H1 (cell line): ENCODE results near the gene MGST2.

Experiments
- BCL11A ChIP-seq, 2 experiments: IDR thresholded peaks; one replicate each; pipeline ENCODE4 v1.6.1; 2011; ENCODE audit warnings: low read depth in 2 of 2, low read length in 2 of 2, mild to moderate bottlenecking in 2 of 2
- CHD2 ChIP-seq: IDR thresholded peaks from 2 replicates; pipeline ENCODE4 v1.6.1; 2012; ENCODE audit warnings: low read length, improper control_type of control experiment
- CTCF ChIP-seq, 3 experiments: IDR thresholded peaks; 1 replicate in 2 of 3; 2 replicates in 1 of 3; pipeline versions ENCODE4 v1.5.1 to v1.6.1; 2011; ENCODE audit warnings: low read length in 3 of 3, mild to moderate bottlenecking in 3 of 3, inconsistent platforms in 2 of 3, low read depth in 1 of 3, moderate library complexity in 1 of 3; ENCODE audit not compliant: insufficient read depth in 1 of 3; ENCODE audit errors: control extremely low read depth in 1 of 3
- EP300 ChIP-seq, 2 experiments: IDR thresholded peaks; 1 replicate in 1 of 2; 2 replicates in 1 of 2; pipeline ENCODE4 v1.6.1; 2011 to 2012; ENCODE audit warnings: low read depth in 2 of 2, low read length in 2 of 2, mild to moderate bottlenecking in 2 of 2, borderline replicate concordance in 1 of 2, inconsistent platforms in 1 of 2, moderate library complexity in 1 of 2
- KDM1A ChIP-seq: fragments of 200-600, 300-600 bp; sonication (generic); IDR thresholded peaks from 2 replicates; pipeline ENCODE4 v1.7.1; 2016; ENCODE audit warnings: mild to moderate bottlenecking, low read length, borderline replicate concordance
- RNF2 ChIP-seq: fragments of 200-900, 300-1000 bp; sonication (generic); IDR thresholded peaks from 2 replicates; pipeline ENCODE4 v1.7.1; 2016; ENCODE audit warnings: borderline replicate concordance, low read depth, mild to moderate bottlenecking, antibody characterized with exemption, low read length; ENCODE audit not compliant: poor library complexity, severe bottlenecking; ENCODE audit errors: missing control alignments

- TF ChIP-seq RNF2 = no peak
- TF ChIP-seq BCL11A (IDR thresholded peaks at IDR 0.05; ENCODE audit: low read depth in 2 of 2, low read length in 2 of 2) = no peak
- no peak for TF ChIP-seq EP300 (IDR thresholded peaks at IDR 0.05; ENCODE audit: borderline replicate concordance in 1 of 2, low read depth in 2 of 2, low read length in 2 of 2)
- no peak for TF ChIP-seq CTCF (IDR thresholded peaks at IDR 0.05; ENCODE audit: control extremely low read depth in 1 of 3, insufficient read depth in 1 of 3, low read depth in 1 of 3, low read length in 3 of 3)
- no peak for TF ChIP-seq CHD2
- TF ChIP-seq KDM1A = no peak
Measured at GRCh38 chr4:139712882-139713281, 47.3 kb downstream of the MGST2 start.
